Epithelial cell of proximal tubule (primary cell): ENCODE data around the gene LRBA. TPM values are rescaled to one million over a fixed set of nuclear protein-coding genes. Genes with fewer than 3 reads are reported as not detected.
"Not testable (repeated sequence)": the region's sequence is repeated elsewhere in the genome, so short reads cannot be mapped to it uniquely, and the experiment has no call there.

Source experiments
- DNase-seq: peaks from one replicate; pipeline ENCODE4 v3.0.0-alpha.2; 2011; ENCODE audit warnings: low read depth
- H3K4me3 ChIP-seq: 2 replicates; pipeline ENCODE4 v1.5.1; 2011; ENCODE audit warnings: low read depth, mild to moderate bottlenecking, low read length
- total RNA-seq: library from RNA; depleted of rRNA; stranded (reverse); fragments of >200 nt; gene quantifications from 2 replicates; pipeline ENCODE4 v1.2.3, GENCODE V29; 2015
- TF ChIP-seq, protein P1 (sequence below): conservative IDR thresholded peaks from 2 replicates; pipeline ENCODE4 v1.5.1; 2012; ENCODE audit warnings: low read depth, mild to moderate bottlenecking, low read length

The LRBA gene
- total RNA-seq, 1 donor from 2014 or later, result 58.9 TPM

DNA sequence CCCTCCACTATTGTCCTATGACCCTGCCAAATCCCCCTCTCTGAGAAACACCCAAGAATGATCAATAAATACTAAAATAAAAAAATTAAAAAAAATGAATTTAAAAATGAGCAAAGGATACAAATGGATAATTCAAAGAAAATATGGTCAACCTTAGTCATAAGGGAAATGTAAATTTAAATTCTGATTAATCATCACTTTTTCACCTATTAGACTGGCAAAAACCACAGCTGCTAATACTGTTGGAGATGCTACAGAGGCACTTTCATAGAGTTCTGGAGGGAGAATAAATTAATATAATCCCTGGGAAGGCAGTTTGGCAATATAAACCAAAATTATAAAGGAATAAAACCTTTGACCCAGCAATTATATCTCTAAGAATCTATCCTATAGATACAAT lies 50.3 kb downstream of the LRBA start:
- TF ChIP-seq, protein P1, sequence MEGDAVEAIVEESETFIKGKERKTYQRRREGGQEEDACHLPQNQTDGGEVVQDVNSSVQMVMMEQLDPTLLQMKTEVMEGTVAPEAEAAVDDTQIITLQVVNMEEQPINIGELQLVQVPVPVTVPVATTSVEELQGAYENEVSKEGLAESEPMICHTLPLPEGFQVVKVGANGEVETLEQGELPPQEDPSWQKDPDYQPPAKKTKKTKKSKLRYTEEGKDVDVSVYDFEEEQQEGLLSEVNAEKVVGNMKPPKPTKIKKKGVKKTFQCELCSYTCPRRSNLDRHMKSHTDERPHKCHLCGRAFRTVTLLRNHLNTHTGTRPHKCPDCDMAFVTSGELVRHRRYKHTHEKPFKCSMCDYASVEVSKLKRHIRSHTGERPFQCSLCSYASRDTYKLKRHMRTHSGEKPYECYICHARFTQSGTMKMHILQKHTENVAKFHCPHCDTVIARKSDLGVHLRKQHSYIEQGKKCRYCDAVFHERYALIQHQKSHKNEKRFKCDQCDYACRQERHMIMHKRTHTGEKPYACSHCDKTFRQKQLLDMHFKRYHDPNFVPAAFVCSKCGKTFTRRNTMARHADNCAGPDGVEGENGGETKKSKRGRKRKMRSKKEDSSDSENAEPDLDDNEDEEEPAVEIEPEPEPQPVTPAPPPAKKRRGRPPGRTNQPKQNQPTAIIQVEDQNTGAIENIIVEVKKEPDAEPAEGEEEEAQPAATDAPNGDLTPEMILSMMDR, result no peak
- DNase-seq, result no peak
- H3K4me3 ChIP-seq, result no peak overlapping the region

DNA sequence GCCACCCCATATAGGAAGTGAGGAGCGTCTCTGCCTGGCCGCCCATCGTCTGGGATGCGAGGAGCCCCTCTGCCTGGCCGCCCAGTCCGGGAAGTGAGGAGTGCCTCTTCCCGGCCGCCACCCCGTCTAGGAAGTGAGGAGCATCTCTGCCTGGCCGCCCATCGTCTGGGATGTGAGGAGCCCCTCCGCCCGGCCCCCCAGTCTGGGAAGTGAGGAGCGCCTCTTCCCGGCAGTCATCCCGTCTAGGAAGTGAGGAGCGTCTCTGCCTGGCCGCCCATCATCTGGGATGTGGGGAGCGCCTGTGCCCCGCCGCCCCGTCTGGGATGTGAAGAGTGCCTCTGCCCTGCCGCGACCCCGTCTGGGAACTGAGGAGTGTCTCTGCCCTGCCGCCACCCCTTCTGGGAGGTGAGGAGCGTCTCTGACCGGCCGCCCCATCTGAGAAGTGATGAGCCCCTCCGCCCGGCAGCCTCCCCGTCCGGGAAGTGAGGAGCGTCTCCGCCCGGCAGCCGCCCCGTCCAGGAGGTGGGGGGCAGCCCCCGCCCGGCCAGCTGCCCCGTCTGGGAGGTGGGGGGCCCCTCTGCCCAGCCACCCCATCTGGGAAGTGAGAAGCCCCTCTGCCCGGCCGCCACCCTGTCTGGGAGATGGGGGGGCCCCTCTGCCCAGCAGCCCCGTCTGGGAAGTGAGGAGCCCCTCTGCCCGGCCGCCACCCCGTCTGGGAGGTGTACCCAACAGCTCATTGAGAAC lies 51.3 kb downstream of the LRBA start:
- DNase-seq, H3K4me3 ChIP-seq: not testable (repeated sequence)

DNA sequence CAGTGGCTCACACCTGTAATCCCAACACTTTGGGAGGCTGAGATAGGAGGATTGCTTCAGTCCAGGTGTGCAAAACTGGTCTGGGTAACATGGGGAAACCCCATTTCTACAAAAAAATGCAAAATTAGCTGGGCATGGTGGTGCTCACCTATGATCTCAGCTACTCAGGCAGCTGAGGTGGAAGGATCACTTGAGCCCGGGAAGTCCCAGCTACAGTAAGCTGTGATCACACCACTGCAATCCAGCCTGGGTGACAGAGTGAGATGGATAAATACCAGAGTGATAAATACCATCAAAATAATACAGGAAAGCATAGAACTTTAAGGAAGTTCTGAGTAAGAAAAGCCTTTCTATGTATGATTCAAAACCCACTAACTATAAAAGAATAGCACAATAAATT lies 52.8 kb downstream of the LRBA start:
- TF ChIP-seq, protein P1, result no peak
- H3K4me3 ChIP-seq, result no peak overlapping the region
- no peak for DNase-seq

DNA sequence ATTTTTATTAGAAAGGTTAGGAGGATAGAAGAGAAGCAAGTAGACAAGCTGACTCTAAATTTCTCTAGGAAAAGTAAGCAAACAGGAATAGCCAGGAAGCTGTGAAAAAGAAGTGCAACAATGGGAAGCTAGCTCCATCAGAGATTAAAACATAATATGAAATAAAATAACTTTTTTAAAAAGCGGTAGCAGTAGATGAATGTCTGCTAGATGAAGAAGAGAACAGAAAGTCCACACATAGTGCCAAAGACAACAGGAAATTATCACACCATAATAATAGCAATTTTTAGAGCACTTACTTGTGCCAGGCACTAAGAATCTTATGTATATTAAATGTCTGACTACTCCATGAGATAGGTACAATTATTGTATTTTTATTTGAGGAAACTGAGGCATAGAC lies 53.5 kb downstream of the LRBA start:
- no peak for DNase-seq
- H3K4me3 ChIP-seq, result no peak overlapping the region
- TF ChIP-seq, protein P1, result no peak

DNA sequence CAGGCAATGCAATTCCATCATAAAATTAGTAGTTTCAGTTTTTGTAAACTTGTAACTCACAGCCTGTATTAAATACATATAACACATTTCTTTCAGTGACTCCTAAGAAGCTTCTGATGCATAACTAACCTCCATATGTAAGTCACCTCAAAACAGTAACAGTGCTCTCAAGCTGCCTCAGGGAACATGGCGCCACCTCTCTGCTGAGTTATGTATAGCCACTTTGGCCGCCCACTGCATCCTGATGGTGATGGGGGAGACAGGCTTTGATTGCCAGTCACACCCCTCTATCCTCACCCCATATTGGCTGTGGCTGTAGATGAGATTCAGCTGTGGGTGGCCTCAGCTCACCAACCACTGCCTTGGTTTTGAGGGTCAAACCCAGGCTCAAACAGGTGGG lies 54.3 kb downstream of the LRBA start:
- TF ChIP-seq, protein P1, result peak; percentile 84
- DNase-seq, result no peak
- H3K4me3 ChIP-seq, result no peak overlapping the region

DNA sequence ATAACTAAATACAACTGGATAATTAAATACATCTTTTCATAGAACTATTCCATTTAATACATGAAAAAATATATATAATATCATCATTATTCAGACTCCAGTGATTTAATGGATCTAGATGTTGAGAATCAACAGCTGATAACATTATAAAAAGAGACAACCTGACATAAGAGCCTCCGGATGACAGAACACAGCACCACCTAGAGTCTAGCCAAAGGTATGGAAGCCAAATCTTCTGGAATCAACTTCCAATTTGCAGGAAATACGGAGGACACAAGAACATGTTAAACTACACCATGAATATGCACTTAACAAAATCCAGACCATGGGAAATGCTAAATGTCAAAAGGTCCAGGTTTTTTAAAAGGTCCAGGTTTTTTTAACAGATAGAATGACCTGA lies 55.0 kb downstream of the LRBA start:
- TF ChIP-seq, protein P1, result peak; percentile 83
- no peak for DNase-seq
- H3K4me3 ChIP-seq, result no peak overlapping the region

DNA sequence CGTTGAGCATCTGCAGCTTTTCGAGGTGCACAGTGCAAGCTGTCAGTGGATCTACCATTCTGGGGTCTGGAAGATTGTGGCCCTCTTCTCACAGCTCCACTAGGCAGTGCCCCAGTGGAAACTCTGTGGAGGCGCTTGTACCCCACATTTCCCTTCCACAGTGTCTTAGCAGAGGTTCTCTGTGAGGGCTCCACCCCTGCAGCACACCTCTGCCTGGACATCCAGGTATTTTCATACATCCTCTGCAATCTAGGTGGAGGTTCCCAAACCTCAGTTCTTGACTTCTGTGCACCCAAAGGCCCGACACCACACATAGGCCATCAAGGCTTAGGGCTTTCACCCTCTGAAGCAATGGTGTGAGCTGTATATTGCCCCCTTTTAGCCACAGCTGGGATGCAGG lies 57.1 kb downstream of the LRBA start:
- DNase-seq, H3K4me3 ChIP-seq: not testable (repeated sequence)

DNA sequence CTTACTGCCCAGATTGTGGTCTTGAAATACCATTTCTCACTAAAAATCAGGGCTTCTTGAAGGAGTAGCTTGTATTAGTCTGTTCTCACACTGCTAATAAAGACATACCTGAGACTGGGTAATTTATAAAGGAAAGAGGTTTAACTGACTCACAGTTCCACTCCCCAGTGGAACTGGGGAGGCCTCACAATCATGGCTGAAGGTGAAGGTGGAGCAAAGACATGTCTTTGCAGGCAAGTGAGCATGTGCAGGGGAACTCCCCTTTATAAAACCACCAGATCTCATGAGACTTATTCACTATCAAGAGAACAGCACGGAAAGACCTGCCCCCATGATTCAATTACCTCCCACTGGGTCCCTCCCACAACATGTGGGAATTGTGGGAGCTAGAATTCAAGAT lies 58.0 kb downstream of the LRBA start:
- not testable (repeated sequence) for DNase-seq

DNA sequence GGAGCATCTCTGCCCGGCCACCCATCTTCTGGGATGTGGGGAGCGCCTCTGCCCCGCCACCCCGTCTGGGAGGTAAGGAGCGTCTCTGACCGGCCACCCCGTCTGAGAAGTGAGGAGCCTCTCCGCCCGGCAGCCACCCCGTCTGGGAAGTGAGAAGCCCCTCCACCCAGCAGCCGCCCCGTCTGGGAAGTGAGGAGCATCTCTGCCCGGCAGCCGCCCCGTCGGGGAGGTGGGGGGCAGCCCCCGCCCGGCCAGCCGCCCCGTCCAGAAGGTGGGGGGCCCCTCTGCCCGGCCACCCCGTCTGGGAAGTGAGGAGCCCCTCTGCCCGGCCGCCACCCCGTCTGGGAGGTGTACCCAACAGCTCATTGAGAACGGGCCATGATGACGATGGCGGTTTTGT lies 61.2 kb downstream of the LRBA start:
- DNase-seq, H3K4me3 ChIP-seq: not testable (repeated sequence)

More for the DNA sequence above, 58.0 kb downstream of the LRBA start:
- H3K4me3 ChIP-seq, result not testable (repeated sequence)
